A549 (cell line): ENCODE results near the gene CCNQ.

ENCODE experiments used
- CEBPB ChIP-seq, 2 experiments: fragments of >200 bp in 1 of 2; sonication (Bioruptor Twin) in 1 of 2; formaldehyde crosslinking in 1 of 2; IDR thresholded peaks; 2 replicates each; pipeline ENCODE4 v1.6.1; 2012 to 2016
- JUN ChIP-seq, 2 experiments: fragments of >200 bp; sonication (Bioruptor Twin); formaldehyde crosslinking; IDR thresholded peaks; 2 replicates in 1 of 2; 3 replicates in 1 of 2; pipeline ENCODE4 v1.6.1; 2016 to 2017
- RAD21 ChIP-seq, 2 experiments: fragments of >200 bp in 1 of 2; sonication (Bioruptor Twin) in 1 of 2; formaldehyde crosslinking in 1 of 2; IDR thresholded peaks in 1 of 2; conservative IDR thresholded peaks in 1 of 2; 2 replicates in 1 of 2; 3 replicates in 1 of 2; pipeline ENCODE4 v1.6.1; 2012 to 2018; ENCODE audit warnings: inconsistent platforms in 1 of 2
- TF ChIP-seq, protein P1 (sequence below): fragments of >200 bp; sonication (Bioruptor Twin); formaldehyde crosslinking; IDR thresholded peaks from 3 replicates; pipeline ENCODE4 v1.5.1; 2016

- TF ChIP-seq, protein P1, sequence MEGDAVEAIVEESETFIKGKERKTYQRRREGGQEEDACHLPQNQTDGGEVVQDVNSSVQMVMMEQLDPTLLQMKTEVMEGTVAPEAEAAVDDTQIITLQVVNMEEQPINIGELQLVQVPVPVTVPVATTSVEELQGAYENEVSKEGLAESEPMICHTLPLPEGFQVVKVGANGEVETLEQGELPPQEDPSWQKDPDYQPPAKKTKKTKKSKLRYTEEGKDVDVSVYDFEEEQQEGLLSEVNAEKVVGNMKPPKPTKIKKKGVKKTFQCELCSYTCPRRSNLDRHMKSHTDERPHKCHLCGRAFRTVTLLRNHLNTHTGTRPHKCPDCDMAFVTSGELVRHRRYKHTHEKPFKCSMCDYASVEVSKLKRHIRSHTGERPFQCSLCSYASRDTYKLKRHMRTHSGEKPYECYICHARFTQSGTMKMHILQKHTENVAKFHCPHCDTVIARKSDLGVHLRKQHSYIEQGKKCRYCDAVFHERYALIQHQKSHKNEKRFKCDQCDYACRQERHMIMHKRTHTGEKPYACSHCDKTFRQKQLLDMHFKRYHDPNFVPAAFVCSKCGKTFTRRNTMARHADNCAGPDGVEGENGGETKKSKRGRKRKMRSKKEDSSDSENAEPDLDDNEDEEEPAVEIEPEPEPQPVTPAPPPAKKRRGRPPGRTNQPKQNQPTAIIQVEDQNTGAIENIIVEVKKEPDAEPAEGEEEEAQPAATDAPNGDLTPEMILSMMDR, result no peak
- TF ChIP-seq RAD21 (conservative IDR thresholded peaks at IDR 0.05 in 1 of 2, IDR thresholded peaks at IDR 0.05 in 1 of 2) (no peak), CEBPB (IDR thresholded peaks at IDR 0.05) (no peak), JUN (IDR thresholded peaks at IDR 0.05) (no peak)
Measured at GRCh38 chrX:153565996-153566580, 32.9 kb downstream of the CCNQ start.
